Lower leg skin (tissue), 3 donors: ENCODE results near the gene ACTR5.

Experiments
- CTCF ChIP-seq, 3 donors: fragments of 450-650 bp; IDR thresholded peaks; one replicate each; pipeline ENCODE4 v1.5.1; 2016; ENCODE audit warnings: antibody characterized with exemption in 3 of 3, mild to moderate bottlenecking in 3 of 3, moderate library complexity in 2 of 3
- POLR2A ChIP-seq, 2 donors: fragments of 450-650 bp; IDR thresholded peaks; one replicate each; pipeline ENCODE4 v1.6.1; 2016 to 2017; ENCODE audit warnings: antibody characterized with exemption in 2 of 2, mild to moderate bottlenecking in 1 of 2, moderate library complexity in 1 of 2

DNA sequence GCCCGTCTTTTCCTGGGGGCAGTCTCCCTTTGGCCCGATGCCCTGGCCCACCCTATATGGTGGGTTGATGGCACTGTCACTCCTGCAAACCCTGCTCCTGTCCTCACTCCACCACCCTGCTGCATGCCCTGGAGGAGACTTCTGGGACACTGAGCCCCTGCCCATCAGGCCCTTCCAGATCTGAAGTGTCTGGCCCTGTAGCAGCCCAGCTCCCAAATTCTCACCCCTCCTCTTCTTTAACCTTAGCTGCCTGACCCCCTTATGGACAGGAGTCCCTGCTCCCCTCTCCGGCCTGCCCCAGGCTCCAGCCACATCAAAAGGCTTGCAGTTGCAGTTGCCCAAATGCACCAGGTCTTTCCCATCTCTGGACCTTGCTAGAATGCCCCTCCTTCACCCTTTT is 44.7 kb upstream of the ACTR5 start:
- TF ChIP-seq POLR2A (IDR thresholded peaks at IDR 0.05) (no peak), CTCF (IDR thresholded peaks at IDR 0.05) (no peak)
